Fibroblast of skin of left biceps (primary cell): ENCODE results near the gene AIF1L.
"Not testable (repeated sequence)": the region's sequence is repeated elsewhere in the genome, so short reads cannot be mapped to it uniquely, and the experiment has no call there.

Source experiments
- DNase-seq, 2 experiments: peaks; one replicate each; pipeline ENCODE4 v3.0.0-alpha.2; 2013; ENCODE audit warnings: low read depth in 2 of 2

The AIF1L gene

GRCh38 chr9:131098391-131099101, 2.2 kb downstream of the AIF1L start:
- DNase-seq, result no peak

GRCh38 chr9:131099102-131099606, 2.8 kb downstream of the AIF1L start:
- DNase-seq, result no peak

GRCh38 chr9:131099845-131100244, 3.5 kb downstream of the AIF1L start:
- DNase-seq, result not testable (repeated sequence)

GRCh38 chr9:131100445-131100844, 4.1 kb downstream of the AIF1L start:
- DNase-seq, result no peak

- no peak for DNase-seq
Measured at GRCh38 chr9:131101207-131101964, 5.1 kb downstream of the AIF1L start.

- DNase-seq, result no peak
Measured at GRCh38 chr9:131103024-131103423, 6.7 kb downstream of the AIF1L start.

- no peak for DNase-seq
Measured at GRCh38 chr9:131103535-131103934, 7.2 kb downstream of the AIF1L start.

GRCh38 chr9:131104016-131104740, 7.8 kb downstream of the AIF1L start:
- no peak for DNase-seq

- no peak for DNase-seq
Measured at GRCh38 chr9:131105952-131106351, 9.6 kb downstream of the AIF1L start.

- DNase-seq, result no peak
Measured at GRCh38 chr9:131107760-131108159, 11.4 kb downstream of the AIF1L start.

- DNase-seq, result no peak
Measured at GRCh38 chr9:131111186-131111853, 15.0 kb downstream of the AIF1L start.

- no peak for DNase-seq
Measured at GRCh38 chr9:131111854-131112311, 15.6 kb downstream of the AIF1L start.

- DNase-seq, result no peak
Measured at GRCh38 chr9:131112374-131113154, 16.2 kb downstream of the AIF1L start.

- DNase-seq, result no peak
Measured at GRCh38 chr9:131113655-131114054, 17.3 kb downstream of the AIF1L start.

GRCh38 chr9:131114084-131114535, 17.8 kb downstream of the AIF1L start:
- DNase-seq, result no peak

- DNase-seq, result not testable (repeated sequence)
Measured at GRCh38 chr9:131115360-131115742, 19.0 kb downstream of the AIF1L start.

- no peak for DNase-seq
Measured at GRCh38 chr9:131116281-131117120, 20.2 kb downstream of the AIF1L start.

- DNase-seq, result no peak
Measured at GRCh38 chr9:131117121-131117761, 20.9 kb downstream of the AIF1L start.

GRCh38 chr9:131117762-131118145, 21.4 kb downstream of the AIF1L start:
- no peak for DNase-seq
